ENCODE measurements around the gene ADARB1.
A peak's percentile ranks its signal among the peaks of the same experiment; 100 is the strongest.

The ADARB1 gene

DNA sequence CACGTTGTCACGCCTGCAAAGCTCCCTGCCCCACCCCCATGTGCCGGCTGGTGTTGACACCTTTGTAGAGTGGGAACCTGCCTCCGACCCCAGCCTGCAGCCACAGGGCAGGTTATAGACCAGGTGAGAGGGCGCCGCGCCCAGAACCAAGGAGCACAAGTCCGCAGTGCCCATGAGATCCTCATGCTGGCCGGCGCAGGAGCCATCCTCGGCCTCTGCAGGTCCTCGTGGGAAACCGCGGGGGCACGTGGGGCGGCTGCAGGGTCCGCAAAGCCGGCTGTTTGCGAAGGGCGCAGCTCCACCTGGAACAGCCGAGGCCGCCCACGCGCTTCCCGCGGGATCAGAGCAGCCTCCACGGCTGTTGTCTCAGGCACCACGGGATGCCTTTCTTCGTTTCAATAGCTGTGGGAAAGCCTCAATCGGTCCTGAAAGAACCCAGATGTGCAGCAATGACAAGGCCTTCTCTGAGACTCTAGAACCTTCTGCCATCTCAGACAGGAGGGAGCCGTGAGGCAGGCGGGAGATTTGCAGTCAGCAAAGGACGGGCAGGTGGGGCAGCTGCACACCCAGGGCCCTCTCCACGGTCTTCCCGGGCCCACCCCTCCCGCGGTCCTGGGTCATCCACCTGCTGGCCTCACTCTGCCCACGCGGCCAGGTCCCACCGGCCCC is 183.4 kb downstream of the ADARB1 start:
- DNase-seq = no peak

DNA sequence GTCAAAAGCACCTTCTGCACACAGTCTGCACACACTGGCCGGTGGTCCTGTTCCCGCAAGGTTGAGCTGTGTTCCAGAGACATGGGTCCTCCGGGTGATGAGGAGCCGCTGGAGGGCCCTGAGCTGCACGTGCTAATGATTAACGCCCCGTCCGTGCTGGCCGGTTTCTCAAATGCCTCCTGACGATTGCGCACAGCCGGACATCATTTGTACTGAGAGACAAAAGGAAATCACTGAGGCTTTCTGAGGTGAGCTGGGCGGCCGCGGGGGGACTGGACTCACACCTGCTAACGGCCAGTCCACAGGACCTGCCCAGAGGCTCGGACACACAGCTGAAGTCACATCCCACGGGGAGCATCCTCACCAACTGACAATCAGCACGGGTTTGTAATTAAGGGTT is 184.1 kb downstream of the ADARB1 start:
- peak; percentile 50 for DNase-seq

DNA sequence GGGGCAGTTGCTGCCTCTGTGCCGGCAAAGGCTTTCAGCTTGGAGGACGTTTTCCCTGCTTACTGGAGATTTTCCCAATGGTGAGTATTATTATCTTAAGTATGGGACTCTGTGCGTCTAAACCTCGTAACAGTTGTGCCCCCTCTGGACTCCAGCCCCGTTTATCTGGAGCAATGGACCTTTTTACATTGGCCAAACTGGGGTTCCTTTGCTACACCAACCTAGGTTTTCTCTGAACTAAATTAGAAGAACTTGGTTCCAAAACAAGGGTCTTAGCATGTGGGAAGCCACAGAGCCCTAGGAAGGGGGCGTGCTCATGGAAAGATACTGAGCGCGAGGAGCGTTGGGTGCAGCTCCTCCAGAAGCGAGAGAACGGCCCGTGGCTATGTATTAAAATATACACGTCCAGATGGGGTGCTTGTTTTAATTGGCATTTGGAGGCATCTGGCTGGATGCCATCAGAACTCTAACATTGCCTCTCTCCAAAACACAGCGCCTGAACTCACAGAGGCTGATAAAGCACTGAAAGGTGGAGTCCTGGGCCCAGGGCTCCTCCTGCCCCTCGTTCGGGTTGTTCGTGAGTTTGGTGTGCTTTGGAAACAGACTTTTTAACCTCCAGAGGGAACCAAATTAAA is 184.9 kb downstream of the ADARB1 start:
- no peak for DNase-seq

DNA sequence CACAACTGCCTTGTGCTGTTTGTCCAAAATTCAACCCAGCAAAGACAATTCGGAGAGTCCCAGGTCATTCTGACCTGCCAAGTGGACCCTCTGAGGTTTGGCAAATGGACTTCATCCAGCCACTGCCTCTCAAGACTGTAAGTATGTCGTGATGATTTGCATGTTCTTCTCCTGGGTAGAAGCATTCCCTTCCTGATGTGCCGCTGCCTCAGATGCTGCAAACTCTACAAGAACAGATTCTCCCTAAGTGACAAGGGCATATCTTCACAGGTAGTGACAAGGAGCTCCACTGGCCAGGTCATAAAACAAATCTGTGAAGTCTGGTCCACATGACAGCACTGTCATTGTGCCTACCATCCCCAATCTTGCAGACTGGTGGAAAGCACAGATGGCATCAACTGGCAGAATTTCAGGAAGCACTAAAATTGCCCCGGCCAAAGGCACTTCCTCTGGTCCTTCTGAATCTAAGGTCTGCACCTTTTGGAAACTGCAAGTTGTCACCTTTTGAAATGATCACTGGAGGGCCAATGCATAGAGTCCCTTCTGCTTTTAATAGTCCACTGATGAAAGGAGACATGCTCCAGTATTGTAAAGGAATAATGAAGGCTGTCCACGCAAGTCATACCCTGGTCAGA is 185.9 kb downstream of the ADARB1 start:
- DNase-seq = no peak

DNA sequence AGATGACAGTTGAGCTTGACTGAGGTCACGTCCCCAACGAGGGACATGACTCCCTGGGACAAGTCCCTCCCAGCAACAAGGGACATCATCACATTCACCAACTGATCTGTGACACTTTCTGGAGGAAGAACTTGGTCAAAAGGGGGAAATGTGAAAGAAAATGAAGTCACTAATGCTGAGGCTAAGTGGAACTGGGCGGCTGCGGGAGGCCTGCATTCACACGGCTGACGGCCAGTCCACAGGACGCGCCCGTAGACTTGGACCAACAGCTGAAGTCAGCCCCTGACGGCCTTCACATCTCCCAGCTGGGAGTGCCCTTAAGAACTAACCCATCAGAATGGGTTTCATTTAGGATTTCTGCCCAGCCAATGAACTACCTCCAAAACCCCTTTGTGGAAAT is 186.7 kb downstream of the ADARB1 start:
- no peak for DNase-seq

DNA sequence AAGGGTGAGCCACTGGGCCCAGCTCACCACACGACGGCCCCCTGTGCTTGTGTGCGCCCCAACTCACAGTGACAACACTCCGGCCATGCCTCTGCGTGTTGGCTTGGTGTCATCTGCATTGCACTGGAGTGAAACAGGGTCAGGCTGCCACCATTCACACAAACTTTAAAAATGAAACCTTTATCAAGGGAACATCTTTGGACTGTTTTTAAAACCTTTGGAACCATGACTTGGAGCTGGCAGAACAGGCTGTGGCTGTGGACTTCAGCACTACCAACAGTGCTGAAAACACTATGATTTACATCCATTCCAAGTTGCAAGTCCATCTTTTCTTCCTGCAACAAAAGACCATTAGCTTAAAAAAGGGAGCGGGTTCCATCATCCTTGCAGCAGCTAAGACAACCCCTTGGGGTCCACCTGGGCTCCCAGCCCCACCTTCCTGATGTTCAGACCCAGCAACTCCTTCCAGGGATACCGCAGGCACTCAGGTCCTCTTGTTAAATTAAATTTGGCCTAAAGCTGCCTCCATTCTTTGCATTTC is 187.7 kb downstream of the ADARB1 start:
- no peak for DNase-seq

DNA sequence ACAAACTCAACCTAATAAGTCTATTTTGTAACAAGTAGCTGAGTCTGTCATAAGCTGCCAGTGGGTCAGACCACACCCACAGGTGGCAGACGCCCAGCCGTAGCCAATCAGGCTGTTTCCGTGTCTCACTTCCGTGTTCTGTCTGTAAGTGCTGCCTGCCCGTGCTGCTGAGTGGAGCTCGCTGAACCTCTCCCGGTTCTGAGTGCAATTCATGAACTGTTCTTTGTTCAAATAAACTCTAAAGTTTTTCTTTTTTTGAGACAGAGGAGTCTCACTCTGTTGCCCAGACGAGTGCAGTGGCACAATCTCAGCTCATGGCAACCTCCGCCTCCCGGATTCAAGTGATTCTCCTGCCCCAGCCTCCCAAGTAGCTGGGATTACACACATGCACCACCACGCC is 188.2 kb downstream of the ADARB1 start:
- no peak for DNase-seq

DNA sequence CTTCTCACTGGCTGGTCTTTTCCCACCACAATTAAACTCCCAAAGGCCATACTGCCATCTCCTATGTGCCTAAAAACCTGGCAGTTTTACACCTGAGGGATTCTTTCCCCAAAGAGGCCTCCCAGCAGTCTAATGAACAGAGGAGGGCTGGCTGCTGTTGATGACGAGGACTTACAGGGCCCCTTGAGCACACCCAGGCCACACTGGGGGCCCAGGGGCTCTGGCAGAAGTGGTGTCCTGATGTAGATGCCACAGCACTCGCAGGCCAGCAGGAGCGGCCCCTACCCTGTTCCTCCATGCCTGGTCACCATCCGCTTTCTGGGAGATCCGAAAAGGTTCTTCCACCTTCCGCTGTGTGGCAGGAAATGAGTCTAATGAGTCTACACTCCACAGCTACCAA is 189.2 kb downstream of the ADARB1 start:
- DNase-seq = no peak

DNA sequence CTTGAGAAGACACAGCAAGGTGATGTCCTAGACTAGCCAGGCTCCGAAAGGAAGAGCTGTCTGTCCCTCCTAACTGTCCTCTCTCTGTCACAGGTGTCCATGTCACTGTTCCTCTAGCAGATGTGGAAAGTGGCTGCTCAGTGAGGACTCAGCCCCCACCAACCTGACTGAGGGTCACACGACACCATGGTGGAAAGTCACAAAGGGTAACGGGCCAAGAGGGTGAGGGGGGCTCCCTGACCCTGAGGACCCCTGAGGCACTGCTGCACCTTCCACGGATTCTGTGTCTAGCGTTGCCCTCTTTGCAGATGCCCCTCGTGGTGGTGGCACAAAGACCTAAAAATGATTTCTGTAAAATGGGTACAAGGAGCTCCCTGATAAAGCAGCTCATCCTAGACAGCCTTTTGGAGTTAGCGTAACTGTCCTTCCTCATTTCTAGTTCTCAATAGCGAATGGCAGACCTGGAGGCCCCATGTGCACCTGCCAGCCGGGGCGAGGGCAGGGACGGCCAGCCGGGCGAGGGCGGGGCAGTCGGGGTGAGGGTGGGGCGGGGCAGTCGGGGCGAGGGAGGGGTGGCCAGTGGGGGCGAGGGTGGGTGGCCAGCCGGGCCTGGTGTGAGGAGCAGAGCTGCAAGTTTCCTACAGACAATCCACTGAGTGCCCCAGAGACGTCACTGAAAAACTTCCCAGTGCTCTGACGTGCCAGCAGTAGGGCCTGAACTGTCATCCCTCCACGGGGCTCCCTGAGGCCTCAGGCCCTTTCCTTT is 189.9 kb downstream of the ADARB1 start:
- DNase-seq = no peak

DNA sequence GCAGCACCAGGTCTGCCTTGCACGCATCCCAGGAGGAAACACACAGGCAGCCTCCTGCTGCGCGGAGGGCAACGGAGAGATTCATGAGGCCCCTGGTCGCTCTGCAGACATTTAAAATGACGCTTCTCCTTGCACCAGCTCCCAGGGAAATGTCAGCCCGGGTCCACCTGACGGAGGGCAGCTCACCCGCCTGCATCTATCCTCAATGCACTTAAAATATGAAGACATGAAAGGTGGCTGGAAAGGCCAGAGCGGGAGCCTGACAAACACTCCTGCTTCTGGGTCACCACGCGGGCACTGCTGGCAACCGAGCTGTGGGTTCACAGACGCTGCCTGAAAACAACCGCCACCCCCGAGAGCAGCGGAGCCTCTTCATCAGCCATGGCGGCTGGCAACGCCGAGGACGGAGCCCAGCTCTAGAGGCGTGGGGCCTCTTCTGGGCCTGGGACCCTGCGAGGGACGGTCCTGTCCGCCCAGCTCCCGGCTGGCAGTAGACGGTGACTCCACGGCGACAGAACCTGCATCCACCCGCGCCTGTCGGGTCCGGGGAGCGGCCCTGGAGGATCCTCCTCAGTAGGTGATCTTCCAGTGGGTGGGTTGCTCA is 190.6 kb downstream of the ADARB1 start:
- DNase-seq = no peak

DNA sequence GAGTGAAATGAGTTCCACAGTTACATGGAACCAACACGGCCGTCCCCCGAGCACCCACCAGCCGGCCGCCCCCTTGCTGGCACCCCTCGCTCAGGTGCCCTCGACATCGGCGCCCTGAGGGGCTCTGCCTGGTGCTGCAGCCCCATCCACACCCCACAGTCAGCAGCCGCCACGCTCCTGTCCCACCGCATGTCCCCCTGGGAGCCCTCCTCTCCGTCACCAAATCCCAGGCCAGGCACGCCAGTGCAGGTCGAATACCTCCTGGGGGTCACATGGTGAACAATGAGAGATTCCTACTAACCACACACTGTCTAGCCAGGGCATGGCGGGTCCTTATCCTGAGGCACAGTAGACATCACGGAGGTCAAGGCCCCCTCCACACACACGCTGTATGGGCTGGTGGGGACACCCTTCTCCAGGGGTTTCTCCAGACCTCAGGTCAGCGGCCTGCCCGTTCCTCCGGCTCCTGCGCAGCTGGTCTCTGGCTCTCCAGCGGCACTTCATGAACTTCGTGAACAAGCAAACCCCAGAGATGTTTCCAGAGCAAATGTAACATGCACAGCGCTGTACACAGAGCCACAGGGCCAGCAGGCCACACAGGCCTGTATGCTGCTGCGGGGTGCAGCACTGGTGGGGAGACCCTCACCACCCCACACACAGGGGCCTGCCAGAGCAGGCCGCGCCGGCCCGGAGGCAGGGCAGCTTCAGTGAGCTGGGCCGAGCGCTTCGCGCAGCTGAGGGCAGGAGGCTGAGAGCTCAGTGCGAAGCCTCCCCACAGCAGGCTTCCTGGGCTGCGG is 191.5 kb downstream of the ADARB1 start:
- peak; percentile 53 for DNase-seq

DNA sequence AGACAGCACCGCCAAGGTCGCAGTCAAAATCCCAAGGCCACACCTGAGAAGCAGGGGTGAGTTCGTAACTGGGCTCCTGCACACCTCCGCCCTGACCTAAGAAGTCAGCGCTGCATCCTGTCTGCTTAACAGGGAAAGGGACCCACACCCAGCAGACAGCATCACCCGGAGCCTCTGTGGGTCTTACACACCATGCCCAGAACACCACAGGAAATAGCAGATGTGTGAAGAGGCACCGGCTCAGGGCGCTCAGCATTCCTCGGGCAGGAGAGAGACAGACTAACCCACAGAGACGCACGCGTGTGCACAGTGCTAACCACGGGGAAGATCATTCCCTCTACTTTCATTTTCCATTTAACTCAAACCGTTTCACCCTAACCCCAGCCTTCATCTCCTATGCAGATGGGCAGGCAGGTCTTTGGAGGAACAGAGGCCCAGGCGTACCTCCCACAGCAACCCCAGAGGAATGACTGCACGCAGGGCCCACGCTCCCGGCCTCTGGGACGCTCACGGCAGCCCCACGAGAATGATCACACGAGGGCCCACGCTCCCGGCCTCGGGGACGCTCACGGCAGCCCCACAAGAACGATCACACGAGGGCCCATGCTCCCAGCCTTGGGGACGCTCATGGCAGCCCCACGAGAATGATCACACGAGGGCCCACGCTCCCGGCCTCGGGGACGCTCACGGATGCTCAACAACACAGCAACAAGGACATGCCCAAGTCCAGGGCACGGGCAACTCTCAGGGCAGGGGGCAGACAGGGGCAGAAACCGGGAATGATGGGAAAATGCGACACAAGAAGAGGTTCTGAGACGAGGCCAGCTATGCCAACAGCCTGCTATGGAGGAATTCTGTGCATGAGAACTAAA is 192.4 kb downstream of the ADARB1 start:
- DNase-seq = peak; percentile 78

DNA sequence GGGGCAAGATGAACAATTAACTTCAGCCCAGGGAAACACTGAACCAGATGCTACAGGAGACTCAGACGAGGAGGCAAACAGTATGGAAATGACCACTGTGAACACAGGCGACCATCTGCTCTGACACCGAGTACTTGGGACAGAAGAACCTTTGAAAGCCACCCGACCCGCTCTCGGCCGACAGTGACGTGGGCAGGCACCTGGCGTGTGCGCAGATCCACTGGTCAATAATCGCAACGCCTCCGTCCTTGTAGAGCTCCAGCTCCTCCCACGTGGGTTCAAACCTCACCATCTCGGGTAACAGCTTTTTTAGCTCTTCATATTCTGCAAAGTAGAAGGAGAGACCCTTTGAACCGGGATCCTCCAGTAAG is 193.0 kb downstream of the ADARB1 start:
- peak; percentile 51 for DNase-seq

DNA sequence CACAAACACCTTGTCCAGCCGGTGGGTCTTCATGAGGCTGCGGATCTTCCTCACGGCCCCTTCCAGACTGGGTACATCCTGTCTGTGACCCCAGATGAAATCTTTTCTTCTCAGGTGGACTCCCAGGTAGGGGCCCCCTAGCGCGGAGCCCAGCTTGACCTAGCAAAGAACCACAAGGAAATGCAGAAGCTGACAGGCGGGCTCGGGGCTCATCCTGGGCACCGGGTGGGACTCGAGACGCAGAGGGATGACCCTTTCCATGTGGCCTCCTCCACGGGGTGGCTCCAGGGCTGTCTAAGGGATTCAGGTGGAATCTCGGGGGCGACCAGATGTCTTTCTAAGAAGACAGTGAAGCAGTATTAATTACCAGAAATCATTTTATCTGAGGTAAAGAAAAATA is 195.5 kb downstream of the ADARB1 start:
- DNase-seq = peak; percentile 49

DNA sequence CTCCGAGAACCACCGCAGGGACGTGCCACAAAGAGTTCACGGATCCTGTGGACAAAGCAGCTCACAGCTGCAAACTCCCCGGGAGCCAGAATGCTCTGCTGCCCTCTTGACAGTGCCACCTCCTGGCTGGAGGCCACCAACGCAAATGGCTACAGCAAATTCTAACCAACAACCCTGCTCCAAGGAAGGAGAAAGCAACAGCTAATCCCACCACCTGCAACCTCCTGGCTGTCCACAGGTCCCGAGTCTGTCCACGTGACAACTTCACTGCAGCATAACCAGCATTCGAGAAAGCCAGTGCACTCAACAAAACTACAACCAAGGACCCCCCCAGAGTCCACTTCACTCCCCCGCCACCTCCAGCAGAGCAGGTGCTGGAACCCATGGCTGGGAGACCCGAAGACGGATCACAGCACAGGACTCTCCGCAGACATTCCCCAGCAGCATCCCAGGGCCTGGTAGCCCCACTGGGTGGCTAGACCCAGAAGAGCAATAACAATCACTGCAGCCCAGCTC is 196.0 kb downstream of the ADARB1 start:
- peak; percentile 54 for DNase-seq
